Measurements from ENCODE around the gene C1orf56. TPM values are rescaled to one million over a fixed set of nuclear protein-coding genes. Genes with fewer than 3 reads are reported as not detected.

Gene C1orf56
- total and polyA plus RNA-seq, 2 donors (not counting 3 experiments of a cell fraction or from before 2014, with no cell fraction given) = 3.0 to 3.5 TPM

DNA sequence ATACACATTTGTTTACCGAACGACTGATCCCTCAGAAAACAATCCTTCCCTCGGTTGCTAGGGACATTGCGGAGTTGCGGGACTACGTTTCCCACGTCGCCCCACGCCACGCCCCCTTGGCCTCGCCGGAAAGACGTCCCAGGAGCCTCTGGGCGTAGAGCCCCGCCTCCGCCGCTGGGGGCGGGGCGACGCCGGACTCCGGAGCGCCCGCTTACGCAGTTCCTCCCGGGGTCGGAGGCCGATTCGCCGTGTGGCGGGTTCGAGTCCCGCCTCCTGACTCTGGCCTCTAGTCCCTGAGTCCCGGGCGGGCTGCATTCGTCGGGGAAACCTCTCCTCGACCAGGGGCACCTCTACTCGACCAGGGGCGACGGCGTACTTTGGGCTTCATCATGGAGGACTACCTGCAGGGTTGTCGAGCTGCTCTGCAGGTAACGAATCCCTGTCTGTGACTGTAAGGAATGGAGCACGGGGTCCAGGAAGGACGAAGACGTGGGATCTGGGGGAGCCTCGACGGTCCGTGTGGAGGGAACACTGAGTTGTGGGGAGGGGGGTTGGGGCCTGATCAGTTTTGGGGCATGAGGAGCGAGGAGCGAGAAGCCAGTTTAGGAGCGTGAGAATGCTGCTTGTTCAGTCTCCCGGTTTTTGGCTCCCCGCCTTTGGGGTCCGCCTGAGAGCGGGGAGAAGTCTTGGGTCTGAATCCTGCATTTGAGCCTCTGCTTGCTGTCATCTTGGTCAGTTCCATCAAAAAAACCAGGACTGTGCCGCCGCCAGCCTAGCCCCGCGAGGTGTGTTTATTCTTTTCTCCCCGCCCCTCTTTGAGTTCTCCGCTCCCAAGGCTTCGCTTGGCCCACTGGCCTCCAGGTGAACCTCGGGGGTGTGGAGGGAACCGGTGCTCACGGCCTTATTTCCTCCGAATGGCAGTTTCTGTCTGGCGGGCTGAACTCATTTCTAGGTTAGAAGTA is 39.0 kb upstream of the C1orf56 start, which contains the start of gene PRUNE1:
TSS of gene PRUNE1 (plus strand) at position 206 of the 962 bp plus-strand sequence. CDS start at position 390, 184 bp downstream.
- CTCF ChIA-PET = interaction anchor here (0.7 to 1.5 kb wide), 3 partner anchors 12 to 91 kb away, joined by 3 to 4 read pairs (median 3); no protein-coding TSS in a partner anchor
- H3K4me3 ChIP-seq (replicated peaks in 1 of 3; ENCODE audit: insufficient read depth in 1 of 3, low read depth in 1 of 3, low read length in 3 of 3) = peak within 1 kb of the TSS; percentile 7 to 82 (median 52)
- BruUV-seq (replicated peaks) = TSS peak; percentile 37
- no peaks in the 10 kb centered on the region for H4K20me1 ChIP-seq (replicated peaks; ENCODE audit: control insufficient read depth, extremely low read depth, insufficient read depth, low read length)
- peak within 1 kb of the TSS; percentile 54 for H3K4me2 ChIP-seq (ENCODE audit: insufficient read depth, low read length)
- peak within 1 kb of the TSS; percentile 88 for H3K27ac ChIP-seq (ENCODE audit: insufficient read depth, low read depth, low read length)
- peak; percentile 98 for DNase-seq (ENCODE audit: low read depth, low spot score)
- H3K36me3 ChIP-seq (ENCODE audit: control insufficient read depth in 2 of 2, extremely low read depth in 1 of 2, insufficient read depth in 2 of 2, low read length in 2 of 2) = no peaks in the 10 kb centered on the region
- H3K4me1 ChIP-seq (ENCODE audit: control insufficient read depth, extremely low read depth, insufficient read depth, low read length) = peaks cover 28% of the 10 kb centered on the region
- TF ChIP-seq, protein P1, sequence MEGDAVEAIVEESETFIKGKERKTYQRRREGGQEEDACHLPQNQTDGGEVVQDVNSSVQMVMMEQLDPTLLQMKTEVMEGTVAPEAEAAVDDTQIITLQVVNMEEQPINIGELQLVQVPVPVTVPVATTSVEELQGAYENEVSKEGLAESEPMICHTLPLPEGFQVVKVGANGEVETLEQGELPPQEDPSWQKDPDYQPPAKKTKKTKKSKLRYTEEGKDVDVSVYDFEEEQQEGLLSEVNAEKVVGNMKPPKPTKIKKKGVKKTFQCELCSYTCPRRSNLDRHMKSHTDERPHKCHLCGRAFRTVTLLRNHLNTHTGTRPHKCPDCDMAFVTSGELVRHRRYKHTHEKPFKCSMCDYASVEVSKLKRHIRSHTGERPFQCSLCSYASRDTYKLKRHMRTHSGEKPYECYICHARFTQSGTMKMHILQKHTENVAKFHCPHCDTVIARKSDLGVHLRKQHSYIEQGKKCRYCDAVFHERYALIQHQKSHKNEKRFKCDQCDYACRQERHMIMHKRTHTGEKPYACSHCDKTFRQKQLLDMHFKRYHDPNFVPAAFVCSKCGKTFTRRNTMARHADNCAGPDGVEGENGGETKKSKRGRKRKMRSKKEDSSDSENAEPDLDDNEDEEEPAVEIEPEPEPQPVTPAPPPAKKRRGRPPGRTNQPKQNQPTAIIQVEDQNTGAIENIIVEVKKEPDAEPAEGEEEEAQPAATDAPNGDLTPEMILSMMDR (IDR thresholded peaks at IDR 0.05; ENCODE audit: extremely low read depth in 1 of 2, insufficient read depth in 1 of 2, low read depth in 1 of 2, low read length in 2 of 2) = no peak
- TF ChIP-seq POLR2AphosphoS5 (IDR thresholded peaks at IDR 0.05; ENCODE audit: insufficient read depth, low read depth, low read length) = peak; percentile 36
- TF ChIP-seq, protein P2, sequence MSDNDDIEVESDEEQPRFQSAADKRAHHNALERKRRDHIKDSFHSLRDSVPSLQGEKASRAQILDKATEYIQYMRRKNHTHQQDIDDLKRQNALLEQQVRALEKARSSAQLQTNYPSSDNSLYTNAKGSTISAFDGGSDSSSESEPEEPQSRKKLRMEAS (IDR thresholded peaks at IDR 0.05; ENCODE audit: insufficient read depth, insufficient read length) = peak; percentile 7
- no peak for TF ChIP-seq JUN (IDR thresholded peaks at IDR 0.05; ENCODE audit: borderline replicate concordance, insufficient read depth, insufficient read length, low read depth)
- no peak for TF ChIP-seq FOS (IDR thresholded peaks at IDR 0.05; ENCODE audit: borderline replicate concordance, insufficient read depth, low read length)
- TF ChIP-seq MYC (IDR thresholded peaks at IDR 0.05; ENCODE audit: low read depth, low read length) = no peak
- TF ChIP-seq GATA2 (IDR thresholded peaks at IDR 0.05; ENCODE audit: insufficient read depth, insufficient read length, low read depth, low read length) = no peak
- TF ChIP-seq EZH2 (IDR thresholded peaks at IDR 0.05; ENCODE audit: borderline replicate concordance, low read depth, low read length, severe bottlenecking) = no peak
- TF ChIP-seq POLR2A (IDR thresholded peaks at IDR 0.05; ENCODE audit: low read depth, low read length) = no peak
- peak within 1 kb of the TSS; percentile 68 for H2AFZ ChIP-seq (ENCODE audit: low read depth, low read length)
- FAIRE-seq = peak; percentile 87
- peak within 1 kb of the TSS; percentile 58 for H3K9ac ChIP-seq (replicated peaks; ENCODE audit: extremely low read depth, insufficient read depth, low read length)
- intact Hi-C loops (cut with micrococcal nuclease) = loop anchor here (1.0 to 2.0 kb wide), 5 partner anchors 40 to 158 kb away; partner anchors contain the start of genes CDC42SE1, SCNM1 and SETDB1
- no peaks in the 10 kb centered on the region for H3K79me2 ChIP-seq (ENCODE audit: control insufficient read depth, insufficient read depth, low read length)
- H3K27me3 ChIP-seq (ENCODE audit: control insufficient read depth in 2 of 2, insufficient read depth in 2 of 2, low read length in 2 of 2) = no peaks in the 10 kb centered on the region
- POLR2A ChIA-PET = no interaction called here
- no peaks in the 10 kb centered on the region for H3K9me3 ChIP-seq (replicated peaks; ENCODE audit: control insufficient read depth, insufficient read depth, low read length)
- no peaks in the 10 kb centered on the region for H3K9me1 ChIP-seq (replicated peaks; ENCODE audit: control insufficient read depth, extremely low read depth, insufficient read depth, low read length)
- dilution Hi-C loops (cut with MboI; ENCODE audit: extremely low pct_ligation_motif_present, low sequenced_read_pairs) = no loop called here

Measured in endothelial cell of umbilical vein (primary cell).